HFFc6 (cell line): Measurements from ENCODE around the gene SRMS. TPM values are rescaled to one million over a fixed set of nuclear protein-coding genes. Genes with fewer than 3 reads are reported as not detected.

ENCODE experiments used
- DNase-seq: peaks from one replicate; pipeline ENCODE4 v3.0.0-alpha.2; 2018
- H3K27ac Mint-ChIP-seq: 2 replicates; pipeline ENCODE4 v1.8.0; 2020; ENCODE audit warnings: mild to moderate bottlenecking, mixed read lengths
- H3K27me3 Mint-ChIP-seq: 2 replicates; pipeline ENCODE4 v1.8.0; 2021; ENCODE audit warnings: mild to moderate bottlenecking, moderate library complexity, mixed read lengths; ENCODE audit not compliant: insufficient read depth
- H3K36me3 Mint-ChIP-seq: 2 replicates; pipeline ENCODE4 v1.8.0; 2021; ENCODE audit warnings: low read depth, mixed read lengths
- H3K4me1 Mint-ChIP-seq: 2 replicates; pipeline ENCODE4 v1.8.0; 2020; ENCODE audit warnings: low read depth, mixed read lengths
- H3K4me3 Mint-ChIP-seq: 2 replicates; pipeline ENCODE4 v1.8.0; 2020; ENCODE audit warnings: mild to moderate bottlenecking, moderate library complexity, mixed read lengths
- H3K9me3 Mint-ChIP-seq: 2 replicates; pipeline ENCODE4 v1.8.0; 2020; ENCODE audit warnings: mild to moderate bottlenecking, mixed read lengths
- total RNA-seq, 6 experiments: library from RNA; stranded (reverse); fragmentation: NEBNext Ultra II Directional; extraction: Animal tissue kit (Norgen Biotek cat#: 25700); gene quantifications; 2 replicates in 1 of 6; 3 replicates in 5 of 6; pipeline ENCODE4 v1.2.3, GENCODE V29; 2021
- TF ChIP-seq, protein P1 (sequence below): fragments of 200-600 bp; sonication (generic); IDR thresholded peaks from 2 replicates; pipeline ENCODE4 v1.5.0; 2021; ENCODE audit warnings: antibody characterized with exemption, mild to moderate bottlenecking

Gene SRMS
- total RNA-seq, 6 experiments from 2014 or later, result not detected

DNA sequence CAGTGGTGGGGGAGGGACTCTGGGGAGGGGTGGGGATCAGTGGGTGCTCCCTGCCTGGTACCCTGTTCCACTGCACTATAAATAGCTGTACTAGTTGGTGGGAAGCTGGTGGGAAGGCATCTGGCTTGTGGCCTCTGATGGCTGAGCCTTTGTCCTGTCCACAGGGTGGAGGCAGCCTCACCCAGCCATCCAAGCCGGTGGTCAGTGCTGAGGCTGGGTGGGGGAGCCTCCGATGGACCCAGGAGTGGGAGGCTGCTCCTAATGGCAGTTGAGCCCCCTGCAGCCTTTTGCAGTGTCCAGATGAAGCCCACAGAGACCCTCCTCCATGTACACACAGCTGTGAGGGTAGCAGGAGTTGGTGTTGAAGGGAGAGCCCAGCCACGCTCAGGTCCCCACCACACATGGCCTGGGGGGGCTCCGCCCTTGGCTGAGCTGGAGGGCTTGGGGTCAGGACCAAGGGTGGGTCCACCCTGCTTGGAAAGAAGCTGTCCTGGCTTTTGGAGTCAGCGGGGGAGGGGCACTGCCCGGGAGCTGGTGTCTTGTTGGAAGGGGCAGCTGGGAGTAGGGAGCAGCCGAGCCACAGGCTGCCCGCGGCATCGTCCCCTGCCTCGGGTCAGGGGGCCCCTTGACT is 24.5 kb downstream of the SRMS start:
- no peaks in the 10 kb centered on the region; the same call in 1 of the 2 replicates for H3K9me3 Mint-ChIP-seq
- peaks cover 5% of the 10 kb centered on the region; the same call in 1 of the 2 replicates for H3K36me3 Mint-ChIP-seq
- H3K27ac Mint-ChIP-seq, result no peak overlapping the region
- TF ChIP-seq, protein P1, sequence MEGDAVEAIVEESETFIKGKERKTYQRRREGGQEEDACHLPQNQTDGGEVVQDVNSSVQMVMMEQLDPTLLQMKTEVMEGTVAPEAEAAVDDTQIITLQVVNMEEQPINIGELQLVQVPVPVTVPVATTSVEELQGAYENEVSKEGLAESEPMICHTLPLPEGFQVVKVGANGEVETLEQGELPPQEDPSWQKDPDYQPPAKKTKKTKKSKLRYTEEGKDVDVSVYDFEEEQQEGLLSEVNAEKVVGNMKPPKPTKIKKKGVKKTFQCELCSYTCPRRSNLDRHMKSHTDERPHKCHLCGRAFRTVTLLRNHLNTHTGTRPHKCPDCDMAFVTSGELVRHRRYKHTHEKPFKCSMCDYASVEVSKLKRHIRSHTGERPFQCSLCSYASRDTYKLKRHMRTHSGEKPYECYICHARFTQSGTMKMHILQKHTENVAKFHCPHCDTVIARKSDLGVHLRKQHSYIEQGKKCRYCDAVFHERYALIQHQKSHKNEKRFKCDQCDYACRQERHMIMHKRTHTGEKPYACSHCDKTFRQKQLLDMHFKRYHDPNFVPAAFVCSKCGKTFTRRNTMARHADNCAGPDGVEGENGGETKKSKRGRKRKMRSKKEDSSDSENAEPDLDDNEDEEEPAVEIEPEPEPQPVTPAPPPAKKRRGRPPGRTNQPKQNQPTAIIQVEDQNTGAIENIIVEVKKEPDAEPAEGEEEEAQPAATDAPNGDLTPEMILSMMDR, result no peak
- H3K4me1 Mint-ChIP-seq, result no peaks in the 10 kb centered on the region
- DNase-seq, result no peak
- H3K4me3 Mint-ChIP-seq, result peak overlapping the region; percentile 93
- peaks cover 10% of the 10 kb centered on the region for H3K27me3 Mint-ChIP-seq

DNA sequence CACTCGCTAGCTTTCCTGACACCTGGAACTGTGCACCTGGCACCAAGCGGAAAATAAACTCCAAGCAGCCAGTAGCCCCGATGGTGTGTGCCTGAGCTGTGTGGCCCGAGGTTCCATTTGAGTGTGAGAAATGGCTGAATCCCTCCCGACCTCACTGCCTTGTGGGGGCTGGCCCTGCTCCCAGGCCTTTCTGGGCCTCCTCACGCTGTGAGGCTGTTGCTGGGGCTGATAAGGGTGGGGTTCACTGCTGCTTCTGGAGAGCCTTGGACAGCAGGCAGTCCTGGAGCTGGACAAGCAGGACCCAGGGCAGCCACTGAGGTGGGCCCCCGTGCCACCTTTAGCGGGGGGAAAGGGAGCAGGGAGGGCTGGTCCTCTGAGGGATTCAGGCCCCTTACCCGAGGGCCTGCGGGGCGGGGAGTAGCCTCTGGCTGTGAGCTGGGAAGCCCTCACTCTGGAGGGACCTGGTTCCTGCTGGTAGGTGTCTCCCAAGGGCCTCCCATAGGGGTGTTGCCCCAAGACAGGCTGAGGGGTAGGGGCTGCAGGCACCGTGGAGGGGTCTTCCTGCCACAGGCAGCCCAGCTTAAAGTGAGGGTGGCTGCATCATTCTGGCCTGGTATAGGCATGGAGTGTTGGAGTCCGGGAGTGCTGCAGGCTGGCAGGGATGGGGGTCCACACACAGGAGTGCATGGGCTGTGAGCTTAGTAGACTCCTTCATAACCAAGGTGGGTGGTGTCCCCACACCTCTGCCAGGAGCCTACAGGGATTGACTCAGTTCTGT is 25.3 kb downstream of the SRMS start:
- TF ChIP-seq, protein P1, result no peak
- H3K4me1 Mint-ChIP-seq, result no peaks in the 10 kb centered on the region
- peak overlapping the region; percentile 93 for H3K4me3 Mint-ChIP-seq
- peaks cover 12% of the 10 kb centered on the region for H3K27me3 Mint-ChIP-seq
- peaks cover 5% of the 10 kb centered on the region; the same call in 1 of the 2 replicates for H3K36me3 Mint-ChIP-seq
- no peak for DNase-seq
- no peaks in the 10 kb centered on the region; the same call in 1 of the 2 replicates for H3K9me3 Mint-ChIP-seq
- no peak overlapping the region for H3K27ac Mint-ChIP-seq

DNA sequence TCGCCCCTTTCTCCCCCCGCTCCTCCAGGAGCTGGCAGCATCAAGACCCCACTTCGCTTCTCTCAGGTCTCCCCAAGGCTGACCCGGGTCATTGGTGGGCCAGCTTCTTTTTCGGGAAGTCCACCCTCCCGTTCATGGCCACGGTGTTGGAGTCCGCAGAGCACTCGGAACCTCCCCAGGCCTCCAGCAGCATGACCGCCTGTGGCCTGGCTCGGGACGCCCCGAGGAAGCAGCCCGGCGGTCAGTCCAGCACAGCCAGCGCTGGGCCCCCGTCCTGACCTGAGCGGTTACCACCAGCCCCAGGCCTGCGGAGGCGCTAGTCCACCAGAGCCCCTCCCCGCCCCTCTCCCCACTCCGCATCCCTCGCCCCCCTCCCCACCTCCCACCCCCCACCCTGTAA is 25.9 kb downstream of the SRMS start:
- peaks cover 5% of the 10 kb centered on the region; the same call in 1 of the 2 replicates for H3K36me3 Mint-ChIP-seq
- H3K27me3 Mint-ChIP-seq, result peaks cover 6% of the 10 kb centered on the region
- no peaks in the 10 kb centered on the region for H3K4me1 Mint-ChIP-seq
- H3K27ac Mint-ChIP-seq, result peak overlapping the region; percentile 76
- TF ChIP-seq, protein P1, result no peak
- peak overlapping the region; percentile 93 for H3K4me3 Mint-ChIP-seq
- no peak for DNase-seq
- H3K9me3 Mint-ChIP-seq, result no peaks in the 10 kb centered on the region; the same call in 1 of the 2 replicates

DNA sequence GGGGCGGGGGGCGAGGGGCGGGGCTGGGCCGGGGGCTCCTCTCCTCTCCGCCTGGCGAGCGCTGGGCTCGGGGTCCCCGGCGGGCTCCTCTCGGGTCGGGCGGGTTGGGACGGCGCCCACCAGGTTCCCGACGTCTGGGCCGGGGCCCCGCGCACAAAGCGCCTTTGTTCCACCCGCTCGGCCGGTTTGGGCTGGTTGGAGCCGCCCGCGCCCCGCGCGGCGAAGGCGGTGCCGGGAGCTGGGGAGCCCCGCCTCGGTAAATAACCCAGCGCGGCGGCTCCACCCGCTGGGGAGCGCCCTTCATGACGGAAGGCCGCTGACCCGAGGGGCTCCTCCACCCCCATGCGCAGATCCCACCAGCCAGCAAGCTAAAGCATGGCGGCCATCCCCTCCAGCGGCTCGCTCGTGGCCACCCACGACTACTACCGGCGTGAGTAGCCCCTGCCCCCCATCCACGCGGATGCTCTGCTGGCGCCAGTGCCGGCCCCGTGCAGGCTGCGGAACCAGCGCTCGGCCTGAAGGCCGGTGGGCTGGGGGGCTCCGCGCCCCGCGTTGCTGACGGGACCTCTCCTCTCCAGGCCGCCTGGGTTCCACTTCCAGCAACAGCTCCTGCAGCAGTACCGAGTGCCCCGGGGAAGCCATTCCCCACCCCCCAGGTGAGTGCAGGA is 26.5 kb downstream of the SRMS start:
- Mint-ChIP-seq H3K27ac (peak overlapping the region; percentile 76), H3K27me3 (peaks cover 5% of the 10 kb centered on the region), H3K9me3 (no peaks in the 10 kb centered on the region), H3K4me1 (no peaks in the 10 kb centered on the region), H3K36me3 (peaks cover 5% of the 10 kb centered on the region; the same call in 1 of the 2 replicates), H3K4me3 (peak overlapping the region; percentile 93)
- TF ChIP-seq, protein P1, result peak; percentile 26; the same call in 1 of the 2 replicates
- peak; percentile 53 for DNase-seq

DNA sequence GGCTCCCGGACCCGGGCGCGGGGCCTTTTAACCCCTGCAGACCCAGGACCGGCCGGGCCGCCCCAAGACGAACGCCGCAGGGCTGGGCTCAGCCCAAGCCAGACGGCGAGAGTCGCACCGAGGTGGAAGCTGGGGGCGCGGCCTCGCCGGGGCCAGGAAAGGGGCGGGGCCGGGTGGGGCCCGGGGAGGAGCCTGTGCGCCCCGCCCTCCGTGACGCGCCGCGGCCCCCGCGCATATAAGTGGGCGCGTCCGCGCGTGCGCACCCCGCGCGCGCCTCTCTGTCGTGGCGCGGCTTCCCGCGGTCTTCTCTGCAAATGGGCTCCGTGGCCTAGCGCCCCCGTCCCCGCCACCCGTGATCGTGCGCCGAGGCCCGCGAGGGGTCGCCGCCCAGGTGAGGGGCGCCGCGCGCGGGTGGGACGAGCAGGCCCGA is 27.0 kb downstream of the SRMS start, which contains the start of gene PPDPF:
Gene PPDPF (plus strand): TSS at position 262 of the 430 bp plus-strand sequence. CDS start 544 bp downstream, outside the sequence.
- H3K9me3 Mint-ChIP-seq, result no peaks in the 10 kb centered on the region
- H3K4me1 Mint-ChIP-seq, result no peaks in the 10 kb centered on the region
- TF ChIP-seq, protein P1, result no peak
- H3K27ac Mint-ChIP-seq, result peak within 1 kb of the TSS; percentile 76
- peaks cover 5% of the 10 kb centered on the region; the same call in 1 of the 2 replicates for H3K36me3 Mint-ChIP-seq
- peak; percentile 58 for DNase-seq
- peaks cover 3% of the 10 kb centered on the region for H3K27me3 Mint-ChIP-seq
- peak within 1 kb of the TSS; percentile 93 for H3K4me3 Mint-ChIP-seq
